Right forelimb (tissue), 1 donor: ENCODE results near the gene PITPNC1.
"Not testable (repeated sequence)": the region's sequence is repeated elsewhere in the genome, so short reads cannot be mapped to it uniquely, and the experiment has no call there.

Experiments
- DNase-seq: peaks from one replicate; pipeline ENCODE4 v3.0.0-alpha.2; 2018

Gene PITPNC1

GRCh38 chr17:67372751-67373150 lies 4.3 kb upstream of the PITPNC1 start:
- DNase-seq = no peak

GRCh38 chr17:67374329-67375053 lies 2.6 kb upstream of the PITPNC1 start:
- peak; percentile 87 for DNase-seq

GRCh38 chr17:67375054-67375427 lies 2.0 kb upstream of the PITPNC1 start:
- no peak for DNase-seq

- no peak for DNase-seq
Observed at GRCh38 chr17:67375716-67376115, 1.4 kb upstream of the PITPNC1 start.

GRCh38 chr17:67376415-67376736 lies 705 bp upstream of the PITPNC1 start:
- DNase-seq = no peak

GRCh38 chr17:67377488-67378453 lies 690 bp downstream of the PITPNC1 start:
- DNase-seq = peak; percentile 75

- DNase-seq = peak; percentile 88
Observed at GRCh38 chr17:67378454-67379250, 1.6 kb downstream of the PITPNC1 start.

- no peak for DNase-seq
Observed at GRCh38 chr17:67379251-67379630, 2.2 kb downstream of the PITPNC1 start.

GRCh38 chr17:67381929-67382257 lies 4.8 kb downstream of the PITPNC1 start:
- DNase-seq = no peak

GRCh38 chr17:67385122-67385988 lies 8.3 kb downstream of the PITPNC1 start:
- DNase-seq = no peak

- DNase-seq = peak; percentile 57
Observed at GRCh38 chr17:67386965-67387551, 10.0 kb downstream of the PITPNC1 start.

- not testable (repeated sequence) for DNase-seq
Observed at GRCh38 chr17:67388536-67388935, 11.5 kb downstream of the PITPNC1 start.

- no peak for DNase-seq
Observed at GRCh38 chr17:67388986-67389385, 11.9 kb downstream of the PITPNC1 start.

- no peak for DNase-seq
Observed at GRCh38 chr17:67390006-67390645, 13.0 kb downstream of the PITPNC1 start.

- DNase-seq = peak; percentile 53
Observed at GRCh38 chr17:67390646-67391361, 13.7 kb downstream of the PITPNC1 start.

GRCh38 chr17:67392111-67392510 lies 15.0 kb downstream of the PITPNC1 start:
- DNase-seq = no peak

GRCh38 chr17:67393809-67394397 lies 16.8 kb downstream of the PITPNC1 start:
- DNase-seq = no peak

- DNase-seq = no peak
Observed at GRCh38 chr17:67399676-67400075, 22.6 kb downstream of the PITPNC1 start.

GRCh38 chr17:67400193-67400592 lies 23.1 kb downstream of the PITPNC1 start:
- DNase-seq = no peak

- no peak for DNase-seq
Observed at GRCh38 chr17:67401106-67401505, 24.0 kb downstream of the PITPNC1 start.
